Stimulated activated CD4-positive, alpha-beta T cell treated with anti-CD3 and anti-CD28 coated beads, Interleukin-15, amount 100 ng/mL, for 48 hours (primary cell): ENCODE data around the gene NOM1.

Experiments
- DNase-seq, 2 donors: peaks; one replicate each; pipeline ENCODE4 v3.0.0-alpha.2; 2020; ENCODE audit warnings: low read depth in 2 of 2

The NOM1 gene

DNA sequence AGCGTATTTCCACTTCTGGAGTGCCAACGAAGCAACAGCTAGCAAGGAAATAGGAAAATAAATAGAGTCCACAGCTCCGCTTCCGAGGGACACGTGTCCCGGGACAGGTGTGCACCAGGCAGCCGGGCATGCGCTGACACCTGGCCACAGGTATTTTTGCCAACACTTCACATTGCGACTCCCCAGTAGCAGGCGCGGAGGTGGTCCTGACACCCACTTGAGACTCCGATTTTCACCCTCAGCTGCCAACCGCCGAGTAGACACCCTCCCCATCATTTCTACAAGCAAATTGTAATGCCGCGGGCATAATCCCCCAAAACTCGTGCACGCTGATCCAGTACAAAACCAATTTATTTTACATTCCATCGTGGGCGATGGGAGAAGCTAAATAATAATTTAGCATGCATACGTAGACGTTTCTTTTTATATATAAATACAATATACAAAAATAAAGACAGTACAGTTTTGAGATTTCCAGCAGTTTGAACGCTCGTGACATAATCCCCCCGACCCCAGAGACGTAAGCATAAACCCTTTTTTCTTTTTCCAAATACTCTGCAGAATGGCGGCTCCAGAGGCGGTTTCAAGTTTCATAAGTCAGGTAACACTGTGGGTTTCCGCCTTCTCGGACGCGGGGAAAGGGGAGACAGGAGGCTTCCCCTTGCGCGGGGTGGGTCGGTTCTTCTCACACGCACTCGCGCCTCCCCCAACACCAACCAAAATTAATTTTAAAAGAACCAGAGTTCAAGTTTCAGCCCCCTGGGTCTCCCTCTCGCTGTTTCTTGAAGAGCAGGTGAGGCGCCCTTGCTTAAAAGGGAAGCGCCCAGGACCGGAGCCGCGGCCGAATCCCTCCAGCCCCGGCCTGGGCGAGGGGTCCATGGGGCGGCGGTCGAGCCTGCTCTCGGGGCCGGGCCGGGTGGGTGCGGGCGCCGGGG lies 55.3 kb downstream of the NOM1 start:
- no peak for DNase-seq

DNA sequence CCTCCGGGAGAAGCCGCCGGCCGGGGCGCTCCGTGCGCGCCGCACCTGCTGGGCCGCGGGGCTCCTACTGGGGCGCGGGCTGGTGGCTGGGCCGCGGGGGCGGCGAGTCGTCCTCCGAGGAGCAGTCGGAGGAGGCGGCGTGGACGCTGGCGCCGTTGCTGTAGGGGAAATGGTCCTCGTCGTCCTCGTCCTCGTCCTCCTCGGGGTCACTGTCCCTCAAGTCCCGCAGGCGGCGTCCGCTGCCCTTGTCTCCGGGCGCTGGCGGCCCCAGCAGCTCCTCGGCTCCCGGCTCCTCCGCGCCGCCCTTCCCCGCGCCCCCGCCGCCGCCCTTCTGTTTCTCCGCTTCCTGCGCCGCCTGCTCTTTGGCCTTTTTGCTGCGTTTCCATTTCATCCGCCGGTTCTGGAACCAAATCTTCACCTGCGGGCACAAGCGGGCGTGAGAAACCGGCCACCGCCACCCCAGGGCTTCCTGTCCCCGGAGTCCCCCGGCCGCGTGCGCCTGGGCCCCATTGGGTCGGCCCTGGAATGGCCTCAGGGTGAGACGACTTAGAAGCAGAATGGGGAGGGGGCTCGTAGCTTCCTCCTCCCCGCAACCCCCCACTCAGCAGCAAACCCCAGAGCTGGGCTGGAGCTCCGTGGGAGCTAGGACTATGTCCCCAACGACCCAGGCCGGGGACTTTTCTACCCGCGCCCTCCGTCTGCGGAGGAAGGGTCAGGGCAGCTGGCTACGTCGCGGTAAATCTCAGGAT lies 56.1 kb downstream of the NOM1 start:
- DNase-seq, result no peak

DNA sequence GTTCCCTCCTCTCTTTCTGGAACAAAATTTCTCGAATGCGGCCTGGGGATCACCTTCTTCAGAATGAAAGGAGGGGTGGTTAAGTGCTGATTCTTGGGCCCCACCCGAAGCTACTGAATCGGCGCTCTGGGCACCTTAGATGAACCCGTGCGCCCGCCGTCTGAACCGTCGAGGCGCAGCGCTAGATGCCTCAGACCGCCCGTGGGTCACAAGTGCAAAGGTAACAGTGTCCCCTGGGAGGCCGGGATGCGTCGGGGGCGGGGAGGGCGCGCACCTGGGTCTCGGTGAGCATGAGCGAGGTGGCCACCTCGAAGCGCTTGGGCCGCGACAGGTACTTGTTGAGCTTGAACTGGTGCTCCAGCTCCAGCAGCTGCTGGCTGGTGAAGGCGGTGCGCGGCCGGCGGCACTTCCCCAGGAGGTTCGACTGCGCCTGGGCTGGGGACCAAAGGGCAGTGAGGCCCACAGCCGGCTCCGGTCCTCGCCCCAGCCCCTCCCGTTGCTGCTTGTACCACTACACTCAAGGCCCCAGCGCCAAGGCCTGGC lies 56.8 kb downstream of the NOM1 start:
- DNase-seq, result no peak

DNA sequence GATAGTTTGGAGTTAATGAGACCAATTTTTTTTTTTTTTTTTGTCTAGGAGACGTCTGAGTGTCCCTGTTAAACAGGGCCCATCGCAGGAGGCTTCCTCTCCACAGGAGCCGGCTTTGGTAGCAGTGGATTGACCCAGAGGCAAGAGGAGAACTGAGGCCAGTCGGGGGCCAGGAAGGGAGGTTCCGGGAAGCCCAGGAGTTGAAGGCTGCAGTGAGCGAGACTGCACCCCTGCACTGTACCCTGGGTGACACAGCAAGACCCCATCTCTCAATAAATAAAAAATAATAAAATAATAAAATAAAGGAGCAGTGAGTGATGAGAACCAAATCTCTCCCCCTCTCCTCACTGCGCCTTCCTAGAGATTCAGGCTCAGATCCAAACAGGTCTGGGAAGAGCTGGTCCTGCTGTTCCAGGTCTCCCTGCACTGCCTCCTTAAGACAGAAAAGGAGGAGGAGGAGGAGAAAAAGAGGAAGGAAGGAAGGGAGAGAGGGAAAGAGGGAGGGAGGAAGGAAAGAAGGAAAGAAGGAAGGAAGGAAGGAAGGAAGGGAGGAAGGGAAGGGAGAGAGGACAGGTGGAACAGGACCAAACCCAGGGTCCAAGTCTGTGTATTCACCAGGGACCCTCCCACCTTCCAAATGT lies 57.4 kb downstream of the NOM1 start:
- DNase-seq, result no peak

DNA sequence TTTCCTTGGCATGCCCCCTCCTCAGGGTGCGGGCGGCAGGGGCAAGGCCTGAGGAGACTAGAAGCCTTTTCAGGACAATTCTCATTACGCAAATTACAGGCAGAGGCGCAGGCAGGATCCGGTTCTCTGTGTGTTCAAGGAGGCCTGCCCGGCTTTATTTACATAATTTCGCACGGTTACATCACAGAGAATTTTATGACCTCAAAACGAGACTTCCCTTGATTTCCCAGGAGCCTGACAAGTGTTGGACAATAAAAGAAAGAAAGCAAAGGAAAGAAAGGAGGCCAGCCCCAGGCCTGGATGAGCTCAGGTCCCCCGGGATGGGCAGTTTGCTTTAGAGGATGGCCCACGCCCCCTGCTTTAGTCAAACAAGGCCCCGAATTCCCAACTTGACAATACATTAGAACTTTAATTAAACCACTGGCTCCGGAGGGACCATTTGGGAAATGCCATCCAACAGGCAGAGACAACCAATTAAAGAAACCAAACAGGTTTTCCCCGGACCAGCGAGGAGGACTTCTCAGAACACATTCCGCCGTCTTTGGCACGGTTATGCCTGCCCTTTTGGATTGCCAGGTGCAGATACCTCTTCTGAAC lies 58.1 kb downstream of the NOM1 start:
- DNase-seq, result no peak

DNA sequence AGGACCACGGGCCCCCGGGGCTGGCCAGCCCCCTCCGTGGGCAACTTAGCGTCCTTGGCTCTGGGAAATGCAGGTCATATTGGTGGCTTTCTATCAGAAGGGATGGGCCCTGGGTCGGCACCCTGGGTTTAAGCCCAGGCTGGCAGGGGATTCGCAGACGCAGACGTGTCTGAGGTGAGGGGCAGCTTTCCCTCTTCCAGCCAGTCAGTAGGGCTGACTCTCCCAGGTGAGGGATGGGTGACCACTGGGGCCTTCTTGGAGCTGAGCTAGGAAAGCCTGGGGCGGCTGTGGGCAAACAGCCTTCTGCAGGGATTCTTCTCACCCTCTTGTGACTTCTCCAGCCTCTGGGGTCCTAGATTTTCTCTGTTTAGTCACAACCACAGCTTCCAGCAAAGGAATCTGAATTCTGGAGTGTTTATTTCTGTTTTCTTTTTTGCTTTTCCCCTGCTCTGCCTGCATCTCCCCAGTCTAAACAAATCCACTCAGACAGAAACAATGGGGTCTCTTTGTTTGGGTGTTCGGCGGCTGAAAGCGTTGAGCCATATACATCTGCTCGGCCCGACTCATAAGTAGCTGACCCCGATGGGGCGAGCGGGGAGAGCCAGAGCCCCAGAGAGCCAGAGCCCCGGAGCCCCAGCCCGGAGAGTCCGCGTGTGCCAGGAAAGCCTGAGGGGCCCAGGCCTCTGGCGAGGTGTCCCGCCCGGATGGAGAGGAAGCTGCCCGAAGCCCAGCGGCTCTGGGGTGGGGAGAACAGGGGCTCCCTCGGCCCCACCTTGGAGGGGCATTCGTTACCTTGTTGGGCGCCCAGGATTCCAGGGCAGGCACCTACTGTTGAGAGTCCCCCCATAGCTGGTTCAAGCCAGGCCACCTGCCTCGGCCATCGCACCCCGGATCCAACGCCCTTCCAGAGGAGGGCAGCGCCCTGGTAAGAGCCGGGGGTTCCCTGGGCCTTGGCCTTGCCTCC lies 59.0 kb downstream of the NOM1 start:
- DNase-seq, result no peak

DNA sequence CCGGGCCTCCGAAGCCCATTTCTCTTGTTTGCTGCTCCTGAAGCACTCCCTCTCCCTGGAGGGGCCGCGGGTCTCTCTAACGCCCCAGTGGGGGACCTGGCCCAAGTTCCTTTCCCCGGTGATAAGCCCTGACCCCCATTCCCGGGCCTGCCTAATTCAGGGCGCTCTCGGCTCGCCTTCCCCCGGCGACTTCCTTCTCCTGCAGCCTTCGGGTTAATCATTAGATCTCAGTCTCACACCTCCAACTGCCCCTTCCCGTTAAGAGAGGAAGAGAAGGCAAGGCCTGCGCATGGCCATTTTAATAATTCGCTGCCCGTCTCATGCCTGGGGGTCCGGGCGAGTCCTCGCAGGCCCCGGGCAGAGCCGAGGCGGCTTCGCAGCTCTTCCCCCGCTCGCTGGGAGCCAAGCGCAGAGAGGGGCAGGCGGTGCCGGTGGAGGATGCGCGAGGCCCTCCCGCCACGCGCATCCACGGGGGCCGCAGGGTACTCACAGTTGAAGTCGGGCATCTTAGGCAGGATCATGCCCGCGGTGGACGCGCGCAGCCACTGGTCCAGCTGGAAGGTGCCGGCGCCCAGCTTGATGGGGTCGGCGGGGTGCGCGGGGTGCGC lies 59.8 kb downstream of the NOM1 start:
- no peak for DNase-seq

DNA sequence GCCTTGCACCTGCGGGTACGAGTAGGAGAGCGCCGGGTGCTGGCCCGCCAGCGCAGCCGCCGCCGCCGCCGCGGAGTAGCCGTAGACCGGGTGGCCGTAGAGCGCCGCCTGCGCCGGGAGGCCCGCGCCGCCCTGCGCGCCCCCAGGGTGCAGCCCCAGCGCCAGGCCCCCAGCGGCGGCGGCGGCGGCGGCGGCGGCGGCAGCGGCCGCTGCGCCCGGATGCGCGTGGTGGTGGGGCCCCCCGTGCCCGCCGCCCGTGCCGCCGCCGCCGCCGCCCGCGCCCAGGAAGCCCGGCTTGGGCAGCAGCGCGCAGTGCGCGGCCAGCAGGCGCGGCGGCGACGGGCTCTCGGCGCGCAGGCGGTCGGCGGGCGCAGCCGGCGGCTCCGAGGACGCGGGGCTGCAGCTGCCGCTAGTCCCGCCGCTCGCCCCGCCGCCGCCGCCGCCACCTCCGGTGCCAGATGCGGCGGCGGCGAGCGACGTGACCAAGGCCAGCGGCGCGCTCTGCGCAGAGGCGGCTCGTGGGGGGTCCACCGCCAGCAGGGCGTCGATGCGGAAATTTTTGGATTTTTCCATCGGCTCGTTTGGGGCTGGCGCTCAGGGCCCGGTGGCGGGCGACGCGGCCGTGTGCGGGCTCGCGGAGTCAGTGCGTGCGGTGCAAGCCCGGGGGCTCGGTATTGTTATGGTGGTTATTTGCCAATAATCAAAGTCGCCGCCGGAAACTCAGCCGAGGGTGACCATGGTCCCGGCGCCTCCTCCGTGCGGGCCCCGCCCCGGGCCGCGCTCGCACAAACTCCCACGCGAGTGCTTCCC lies 60.5 kb downstream of the NOM1 start:
- DNase-seq, result no peak

DNA sequence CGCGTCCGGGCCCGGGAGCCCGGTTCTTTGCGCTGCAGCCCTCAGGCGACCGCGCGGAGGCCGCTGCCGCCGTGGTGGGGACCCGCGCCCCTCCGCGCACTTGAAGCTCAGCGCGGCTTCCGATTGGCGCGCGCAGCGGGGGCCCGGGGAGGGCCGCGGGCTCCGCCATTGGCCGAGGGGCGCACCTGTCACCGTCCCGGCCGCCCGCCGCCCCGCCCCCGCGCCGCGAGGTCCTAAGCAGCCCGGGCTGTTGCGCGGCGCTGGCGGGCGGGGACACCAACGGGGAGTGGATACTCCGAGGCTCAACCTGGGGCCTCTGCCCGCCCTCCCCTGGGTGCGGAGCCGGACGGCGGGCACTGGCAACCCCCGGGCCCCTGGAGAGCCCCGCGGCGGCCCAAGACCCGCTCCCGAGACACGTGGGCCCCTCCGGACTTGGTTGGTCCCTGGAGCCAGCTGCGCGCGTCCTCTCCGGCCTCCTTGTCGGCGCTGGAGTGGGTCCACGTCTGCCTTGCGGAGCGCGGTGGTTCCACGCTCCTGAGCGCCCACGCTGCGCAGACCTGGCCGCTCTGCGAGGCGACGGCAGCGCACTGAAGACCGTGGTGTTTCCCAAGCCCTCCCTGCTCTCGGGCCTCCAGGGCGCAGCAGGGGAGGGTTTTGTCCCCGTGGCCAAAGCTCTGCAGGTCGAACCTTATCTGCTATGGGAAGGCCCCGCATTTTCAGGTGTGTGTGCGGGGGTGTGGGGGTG lies 61.2 kb downstream of the NOM1 start, which contains the start of gene MNX1:
Gene MNX1, minus strand, starts transcription at position 76 of the 745 bp plus-strand sequence. CDS start 313 bp downstream, outside the sequence.
- no peak for DNase-seq

DNA sequence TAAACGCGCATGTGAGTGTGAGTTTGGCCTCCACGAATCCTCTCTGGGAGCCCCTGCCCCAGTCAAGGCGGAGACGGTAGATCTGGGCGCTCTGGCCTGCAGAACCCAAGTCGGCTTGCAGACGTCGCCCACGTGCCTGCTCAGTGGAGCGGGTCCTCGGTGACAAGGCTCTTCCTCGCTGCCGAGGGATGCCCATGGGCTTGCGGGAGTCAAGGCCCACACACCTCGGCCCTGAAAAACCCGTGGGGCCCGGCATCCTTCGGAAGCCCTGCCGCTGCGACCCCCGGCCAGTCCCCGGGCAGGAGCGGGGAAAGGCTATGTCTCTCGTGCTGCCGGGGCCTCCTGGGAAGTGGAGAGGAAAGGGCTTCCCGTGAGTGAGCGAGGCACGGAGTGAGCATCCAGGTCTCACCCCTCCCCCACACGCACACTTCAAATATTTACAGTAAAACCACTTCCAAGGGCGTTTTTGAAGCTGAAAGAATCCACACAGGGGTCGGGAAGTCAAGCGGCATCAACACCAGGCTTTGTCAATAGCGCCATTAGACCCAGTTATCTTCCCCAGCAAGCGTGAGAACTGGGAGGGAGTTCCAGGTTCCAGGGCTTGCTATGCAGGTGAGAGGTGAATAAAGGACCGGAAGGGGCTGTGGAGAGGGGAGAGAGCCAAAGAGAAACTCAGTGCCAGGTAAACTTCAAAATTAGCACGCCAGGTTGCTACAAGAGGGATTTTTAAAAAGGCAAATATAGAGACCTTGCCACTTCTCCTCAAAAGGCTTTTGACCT lies 62.0 kb downstream of the NOM1 start:
- DNase-seq, result no peak

DNA sequence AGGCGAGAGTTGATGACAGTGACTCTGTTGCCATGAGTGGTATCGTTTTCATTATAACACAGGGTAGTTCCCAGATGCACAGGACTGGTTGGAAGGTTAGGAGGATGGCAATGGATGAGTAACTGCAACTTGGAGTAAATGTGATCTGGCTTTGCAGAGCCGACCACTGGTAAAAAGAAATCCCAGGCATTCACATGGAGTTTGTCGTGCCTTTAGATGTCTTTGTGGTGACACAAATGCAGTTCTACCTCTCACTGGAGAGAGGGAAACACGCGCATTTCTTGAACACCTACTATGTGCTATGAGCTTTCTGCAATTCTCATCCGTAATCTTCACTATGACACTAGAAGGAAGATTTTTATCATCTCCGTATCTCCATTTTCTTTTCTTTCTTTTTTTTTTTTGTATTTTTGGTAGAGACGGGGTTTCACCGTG lies 62.6 kb downstream of the NOM1 start:
- no peak for DNase-seq

DNA sequence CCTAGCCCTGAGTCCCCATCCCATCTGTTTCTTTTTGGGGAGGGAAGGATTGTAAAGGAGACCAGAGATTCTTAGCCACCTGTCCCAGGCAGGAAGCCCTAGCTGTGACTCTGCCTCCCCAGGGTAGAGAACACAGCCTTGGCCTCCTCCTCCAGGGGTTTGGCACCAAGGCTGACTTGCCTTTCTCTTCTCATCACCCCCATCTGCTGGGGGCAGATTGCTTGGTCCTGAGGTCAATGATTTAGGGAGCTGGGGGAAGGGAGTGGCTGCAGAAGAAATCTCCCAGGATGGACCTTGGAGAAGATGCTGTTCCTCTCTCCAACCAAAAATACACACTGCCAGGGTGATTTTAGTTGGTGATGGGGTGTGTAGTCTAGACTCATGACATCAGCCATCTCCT lies 63.6 kb downstream of the NOM1 start:
- DNase-seq, result no peak

DNA sequence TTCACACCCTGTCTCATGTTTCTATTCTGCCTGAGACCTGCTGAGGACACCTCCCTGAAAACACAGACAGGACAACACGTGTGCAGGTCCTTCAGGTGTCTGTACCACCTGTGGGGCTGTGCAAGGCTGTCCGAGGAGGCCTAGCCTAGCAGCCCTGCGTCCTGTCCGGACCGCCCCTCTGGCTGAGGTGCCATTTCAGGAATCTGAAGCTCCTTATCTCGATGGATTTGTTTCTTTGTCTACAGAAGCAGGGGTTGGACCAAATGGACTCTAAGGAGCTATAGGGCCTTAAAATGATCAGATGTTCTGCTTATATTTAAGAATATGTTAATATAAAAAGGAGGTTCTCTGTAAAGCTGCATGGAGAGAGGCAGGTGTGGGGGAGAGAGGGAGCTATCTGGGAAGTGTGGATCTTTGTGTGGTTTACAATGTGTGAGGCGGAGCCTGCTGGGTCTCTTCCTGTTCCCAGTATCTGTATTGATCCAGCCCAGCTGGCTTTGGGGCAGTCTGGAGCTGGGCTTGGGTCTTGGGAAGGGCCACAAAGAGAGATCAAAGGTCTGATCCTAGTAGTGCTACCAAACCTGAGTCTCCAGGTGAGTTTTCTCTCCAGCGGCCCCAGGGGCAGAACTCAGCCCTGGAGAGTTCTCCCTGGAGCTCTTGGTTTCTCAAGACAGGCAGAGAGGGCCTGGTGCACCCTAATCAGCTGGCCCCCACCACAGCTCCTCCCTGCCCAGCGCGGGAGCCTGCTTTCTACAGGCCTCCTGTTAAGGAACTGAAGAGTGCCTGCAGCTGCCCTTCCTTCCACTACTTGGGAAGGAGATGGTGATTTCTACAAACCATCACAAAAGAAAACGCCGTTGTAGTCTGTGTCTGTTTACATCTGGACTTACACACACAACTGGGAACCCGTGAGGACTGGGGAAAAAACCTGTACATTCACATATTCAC lies 64.4 kb downstream of the NOM1 start:
- DNase-seq, result no peak

DNA sequence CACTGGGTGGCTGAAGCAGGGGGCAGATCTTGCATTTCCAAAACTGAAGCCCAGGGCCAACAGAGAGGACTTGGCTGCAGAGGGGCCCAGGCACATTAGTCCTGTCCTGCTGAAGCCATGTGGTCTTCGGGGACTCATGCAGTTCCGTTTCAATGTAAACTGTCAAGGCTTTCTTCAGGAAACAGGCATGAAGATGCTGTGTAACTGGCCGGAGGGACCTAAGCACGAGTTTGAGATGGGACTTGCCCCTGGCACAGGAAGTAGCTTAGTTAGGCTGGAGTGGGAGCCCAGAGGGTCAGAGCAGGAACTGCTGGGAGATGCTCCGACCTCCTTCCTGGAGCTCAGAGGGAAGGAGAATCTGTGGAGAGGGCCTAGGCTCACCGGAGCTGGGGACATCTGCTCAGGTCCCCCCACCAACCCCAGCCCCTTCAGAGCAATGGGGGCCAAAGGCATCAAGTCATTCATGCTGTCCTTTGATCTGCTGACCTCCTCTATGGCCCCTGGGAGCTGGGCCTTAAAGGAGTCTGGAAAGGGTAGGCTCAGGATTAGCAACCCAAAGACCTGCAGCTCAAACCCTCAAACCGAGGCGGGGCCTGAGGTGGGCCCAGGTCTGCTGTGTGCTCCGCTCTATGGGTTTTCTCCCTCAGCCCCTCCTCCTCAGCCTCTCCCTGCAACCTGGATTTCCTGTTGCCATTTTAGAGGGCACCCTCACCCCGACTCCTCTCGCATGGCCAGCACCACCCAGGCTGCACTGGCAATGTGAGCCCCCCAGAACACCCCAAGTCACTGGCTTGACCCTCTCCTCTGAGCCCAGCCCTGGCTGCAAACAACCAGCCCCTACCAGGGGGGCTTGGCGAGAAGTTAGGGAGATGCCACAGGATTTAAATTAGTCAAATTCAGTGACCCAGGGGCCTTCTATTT lies 65.4 kb downstream of the NOM1 start:
- DNase-seq, result no peak

DNA sequence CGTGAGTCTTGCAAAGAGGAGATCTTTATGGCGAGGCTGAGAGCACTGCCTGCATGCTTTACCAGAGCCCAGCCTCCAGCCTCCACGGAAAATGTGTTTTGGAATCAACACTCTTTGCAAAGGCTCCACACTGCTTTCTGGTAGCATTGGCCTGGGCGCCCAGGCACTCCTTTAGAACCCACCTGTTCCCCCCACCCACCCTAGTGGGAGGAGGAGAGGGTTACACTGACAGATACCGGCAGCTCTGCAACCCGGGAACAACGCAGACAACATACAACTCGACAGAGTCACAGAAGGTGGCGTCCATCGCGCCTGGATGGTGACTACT lies 66.5 kb downstream of the NOM1 start:
- DNase-seq, result no peak
